T follicular helper cell (primary cell): ENCODE data around the gene SEPTIN8.

Experiments
- DNase-seq: peaks from one replicate; pipeline ENCODE4 v3.0.0-alpha.2; 2020; ENCODE audit warnings: low read depth

The SEPTIN8 gene

DNA sequence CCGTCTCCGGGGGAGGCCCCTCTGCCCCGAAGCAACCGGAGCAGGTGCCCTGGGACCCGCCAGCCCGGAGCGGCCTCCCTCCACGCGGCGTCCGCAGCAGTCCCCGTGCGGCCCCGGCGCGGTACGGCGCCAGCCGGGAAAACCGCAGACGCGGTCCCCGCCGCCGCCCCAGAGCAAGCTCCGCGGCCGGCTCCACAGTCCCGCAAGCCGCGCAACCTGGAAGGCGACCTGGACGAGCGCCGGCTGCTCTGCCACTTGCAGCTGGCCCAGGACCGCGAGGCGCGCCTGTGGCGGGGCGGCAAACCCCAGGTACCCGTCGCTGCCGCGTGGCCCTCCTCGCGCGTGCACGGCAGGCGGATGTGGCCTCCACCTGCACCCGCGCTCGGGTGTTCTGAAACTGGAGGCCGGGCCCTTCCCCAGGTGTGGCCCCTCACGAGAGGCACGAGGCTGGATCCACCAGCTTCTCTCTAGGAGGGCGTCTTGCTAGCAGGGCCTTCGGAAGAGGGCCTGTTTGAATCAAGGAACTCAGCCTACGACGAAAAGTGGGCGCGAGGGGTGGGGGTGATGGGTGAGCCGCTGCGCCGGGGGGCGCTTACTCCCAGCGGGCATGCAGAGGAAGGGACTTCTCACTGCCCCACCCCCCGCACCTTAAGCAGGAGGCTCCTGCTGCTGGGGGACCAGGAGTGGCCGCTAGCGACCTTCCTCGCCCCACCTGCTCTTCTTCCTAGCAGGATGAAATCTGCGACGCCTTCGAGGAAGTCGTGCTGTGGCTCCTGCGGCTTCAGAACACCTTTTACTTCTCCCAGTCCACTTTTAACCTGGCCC is 29.2 kb downstream of the SEPTIN8 start:
- peak; percentile 20 for DNase-seq

DNA sequence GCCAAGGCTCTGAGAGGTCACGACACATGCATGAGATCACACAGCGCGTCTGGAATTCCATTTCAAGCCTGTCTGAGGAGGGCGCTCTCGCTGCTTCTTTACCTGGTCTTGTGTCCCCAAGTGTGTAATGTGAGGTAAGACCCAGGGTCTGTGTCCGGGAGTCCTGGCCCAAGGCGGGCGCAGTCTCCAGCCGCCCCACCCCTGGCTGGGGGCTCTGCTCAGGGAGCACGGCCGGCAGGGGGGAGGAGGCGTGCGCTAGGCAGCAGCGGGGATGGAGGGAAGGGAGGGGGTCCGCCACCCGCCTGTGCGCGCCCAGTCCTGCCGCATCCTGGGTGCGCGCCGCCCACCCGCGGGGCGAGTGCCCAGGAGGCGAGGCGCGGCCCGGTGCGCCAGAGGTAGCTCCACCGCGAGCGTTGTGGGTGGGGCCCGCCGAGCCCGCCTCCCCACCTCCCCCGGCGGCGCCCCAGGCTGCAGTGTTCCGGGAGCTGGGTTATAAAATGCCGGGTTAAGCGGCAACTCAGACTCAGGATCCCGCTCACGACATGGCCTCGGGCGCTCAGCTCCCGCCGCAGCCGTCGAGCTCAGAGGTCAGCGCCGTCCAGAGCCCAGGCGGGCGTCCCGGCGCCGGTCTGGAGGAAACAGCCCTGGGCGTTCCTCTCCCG is 30.0 kb downstream of the SEPTIN8 start, which contains the start of gene CCNI2:
CCNI2 (plus strand) TSS at position 473 of the 662 bp plus-strand sequence; CDS start at position 543, 70 bp downstream.
- peak; percentile 56 for DNase-seq

DNA sequence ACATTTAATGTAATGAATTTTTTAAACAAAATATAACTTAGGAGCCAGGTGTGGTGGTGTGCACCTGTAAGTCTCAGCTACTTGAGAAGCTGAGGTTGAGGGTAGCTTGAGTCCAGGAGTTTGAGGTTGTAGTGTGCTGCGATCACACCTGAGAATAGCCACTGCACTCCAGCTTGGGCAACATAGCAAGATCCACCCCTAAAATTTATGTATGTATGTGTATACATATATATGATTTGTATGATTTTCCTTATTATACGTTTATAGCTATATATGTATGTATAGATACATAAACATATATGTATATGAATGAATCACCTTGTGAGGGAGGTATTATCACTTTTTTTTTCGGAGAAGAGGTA is 30.5 kb downstream of the SEPTIN8 start:
- no peak for DNase-seq

GRCh38 chr5:132744659-132745058 is 32.4 kb downstream of the SEPTIN8 start:
- no peak for DNase-seq

GRCh38 chr5:132742626-132743025 is 34.4 kb downstream of the SEPTIN8 start:
- DNase-seq, result no peak

DNA sequence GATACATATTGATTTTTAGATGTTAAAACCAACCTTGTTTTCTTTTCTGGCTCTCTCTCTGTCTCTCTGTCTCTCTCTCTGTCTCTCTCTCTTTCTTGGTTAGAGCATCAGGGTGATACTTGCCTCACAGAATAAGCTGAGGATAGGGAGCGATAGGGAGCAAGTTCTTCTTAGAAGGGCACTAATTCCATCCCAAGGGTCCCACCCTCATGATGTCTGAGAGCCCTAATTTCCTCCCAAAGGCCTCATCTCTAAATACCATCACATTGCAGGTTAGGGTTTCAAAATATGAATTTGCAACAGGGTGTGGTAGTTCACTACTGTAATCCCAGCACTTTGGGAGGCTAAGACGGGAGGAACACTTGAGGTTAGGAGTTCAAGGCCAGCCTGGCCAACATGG is 34.9 kb downstream of the SEPTIN8 start:
- DNase-seq, result no peak

DNA sequence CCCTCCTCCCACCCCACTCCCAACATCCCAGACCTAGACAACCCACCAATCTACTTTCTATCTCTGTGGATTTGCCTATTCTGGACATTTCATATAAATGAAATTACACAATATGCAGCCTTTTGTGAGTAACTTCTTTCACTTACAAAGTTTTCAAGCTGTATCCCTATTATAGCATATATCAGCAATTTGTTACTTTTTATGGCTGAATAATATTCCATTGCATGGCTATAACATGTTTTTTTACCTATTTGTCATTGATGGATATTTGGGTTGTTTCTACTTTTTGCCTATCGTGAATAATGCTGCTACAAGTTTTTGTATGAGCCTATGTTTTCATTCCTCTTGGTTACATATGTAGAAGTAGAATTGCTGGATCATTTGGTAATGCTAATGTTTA is 37.8 kb downstream of the SEPTIN8 start:
- DNase-seq, result no peak

DNA sequence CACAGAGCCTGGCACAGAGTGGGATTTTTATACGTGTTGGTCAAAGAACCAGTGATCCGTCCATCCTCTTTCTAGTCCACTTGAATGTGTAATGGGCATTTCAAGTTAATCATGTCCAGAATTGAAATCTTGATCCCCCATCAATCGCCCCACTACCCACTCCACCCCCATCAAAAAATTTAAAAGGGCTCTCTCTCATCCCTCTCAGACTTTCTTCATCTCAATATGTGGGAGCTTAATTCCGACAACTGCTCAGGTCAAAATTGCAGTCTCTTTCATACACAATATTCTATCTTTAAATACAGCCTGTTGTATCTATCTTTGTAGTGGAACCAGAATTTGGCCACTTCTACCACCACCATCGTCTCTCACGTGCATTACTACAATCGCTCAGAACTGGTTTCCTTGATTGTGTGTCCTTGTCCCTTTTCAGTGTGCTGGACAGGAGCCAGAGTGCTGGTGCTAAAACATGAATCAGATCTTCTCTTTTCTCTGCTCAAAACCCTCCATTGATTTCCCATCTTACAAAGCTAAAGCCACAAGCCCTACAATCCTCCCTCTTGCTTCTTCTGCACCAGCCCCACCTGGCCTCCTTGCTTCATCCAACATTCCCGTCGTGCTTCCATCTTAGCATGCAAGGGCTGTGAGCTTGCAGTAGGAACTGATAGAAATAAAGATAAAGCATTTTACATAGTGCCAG is 38.9 kb downstream of the SEPTIN8 start:
- DNase-seq, result no peak

DNA sequence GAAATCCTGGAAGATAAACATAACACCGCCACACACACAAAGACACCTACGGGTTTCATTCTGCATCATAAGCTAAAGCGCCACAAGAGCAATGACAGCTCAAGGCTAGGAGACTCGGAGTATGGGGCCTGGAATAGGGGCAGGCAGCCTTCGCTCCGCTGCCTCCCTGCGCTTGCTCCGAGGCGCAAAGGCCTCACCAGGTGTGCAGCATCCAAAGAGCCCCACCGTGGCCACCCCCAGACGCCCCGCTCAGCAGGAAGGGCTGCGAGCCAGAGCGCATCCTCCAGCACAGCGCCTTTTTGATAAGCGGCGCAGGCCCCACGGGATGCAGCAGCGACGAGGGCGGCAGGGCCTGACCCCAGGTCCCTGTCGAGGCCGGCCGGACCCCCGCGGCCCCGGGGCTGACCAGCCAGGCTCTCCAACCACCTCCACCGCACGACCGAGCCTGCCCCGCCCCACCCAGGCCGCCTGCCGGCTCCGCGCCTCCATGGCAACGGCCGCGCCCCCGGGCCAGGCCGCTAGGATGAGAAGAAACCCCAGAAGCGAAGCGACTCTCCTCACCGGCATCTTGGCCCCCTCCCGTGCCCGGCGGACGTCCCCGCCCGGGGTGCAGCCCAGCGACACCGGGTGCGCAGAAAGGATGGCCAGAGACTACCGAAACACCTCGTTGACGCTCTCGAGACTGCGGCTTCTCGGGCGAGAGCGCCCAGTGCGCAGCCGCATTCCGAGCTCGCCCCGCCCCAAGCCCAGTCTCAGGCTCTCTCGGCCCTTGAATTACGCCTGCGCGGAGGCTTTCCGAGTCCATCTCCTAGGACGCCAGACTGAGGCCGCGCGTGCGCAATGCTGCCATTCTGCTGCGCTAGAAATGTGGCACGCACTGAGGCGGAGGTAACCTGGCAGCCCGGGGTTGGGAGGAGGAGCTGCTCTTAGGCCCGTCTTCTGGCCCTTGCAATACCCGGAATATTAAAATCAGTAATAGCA is 39.9 kb downstream of the SEPTIN8 start, which contains the start of gene KIF3A:
KIF3A (minus strand) TSS at position 694 of the 981 bp plus-strand sequence; CDS start at position 567, 127 bp downstream.
- peak; percentile 95 for DNase-seq

- DNase-seq, result no peak
Observed at GRCh38 chr5:132734687-132735086, 42.4 kb downstream of the SEPTIN8 start.

DNA sequence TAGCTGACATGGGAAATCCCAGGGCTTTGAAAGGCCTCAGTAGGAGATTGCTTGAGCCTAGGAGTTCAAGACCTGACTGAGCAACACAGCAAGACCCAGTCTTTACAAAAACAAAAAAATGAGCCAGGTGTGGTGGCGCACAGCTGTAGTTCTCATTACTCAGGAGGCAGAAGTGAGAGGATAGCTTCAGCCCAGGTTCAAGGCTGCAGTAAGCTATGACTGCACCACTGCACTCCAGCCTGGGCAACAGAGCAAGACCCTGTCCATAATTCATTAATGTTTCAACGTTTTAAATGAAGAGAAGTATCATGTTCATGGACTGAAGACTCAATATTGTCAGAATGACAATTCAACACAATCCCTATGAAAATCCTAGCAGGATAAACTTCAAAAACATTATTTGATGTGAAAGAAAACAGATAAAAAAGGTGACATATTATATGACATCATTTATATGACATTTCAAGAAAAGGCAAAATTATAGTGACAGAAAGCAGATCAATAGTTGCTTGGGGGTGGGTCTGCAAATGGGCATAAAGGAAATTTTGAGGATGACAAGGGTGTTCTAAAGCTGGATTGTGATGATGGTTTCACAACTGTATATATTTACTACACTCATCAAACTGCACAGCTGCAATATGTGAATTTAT is 43.4 kb downstream of the SEPTIN8 start:
- no peak for DNase-seq

DNA sequence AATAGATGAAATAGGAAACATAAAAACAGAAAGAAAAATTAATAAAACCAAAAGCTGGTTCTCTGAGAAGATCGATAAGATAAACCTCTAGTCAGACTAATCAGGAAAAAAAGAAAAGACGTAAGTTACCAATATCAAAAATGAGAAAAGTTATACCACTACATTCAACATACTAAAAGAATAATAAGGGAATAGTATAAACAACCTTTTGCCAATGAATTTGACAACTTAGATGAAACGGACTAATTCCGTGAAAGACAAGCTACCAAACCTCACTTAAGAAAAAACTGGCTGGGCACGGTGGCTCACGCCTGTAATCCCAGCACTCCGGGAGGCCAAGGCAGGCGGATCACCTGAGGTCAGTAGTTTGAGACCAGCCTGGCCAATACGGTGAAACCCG is 47.1 kb downstream of the SEPTIN8 start:
- no peak for DNase-seq

- no peak for DNase-seq
Observed at GRCh38 chr5:132725745-132726144, 51.3 kb downstream of the SEPTIN8 start.

DNA sequence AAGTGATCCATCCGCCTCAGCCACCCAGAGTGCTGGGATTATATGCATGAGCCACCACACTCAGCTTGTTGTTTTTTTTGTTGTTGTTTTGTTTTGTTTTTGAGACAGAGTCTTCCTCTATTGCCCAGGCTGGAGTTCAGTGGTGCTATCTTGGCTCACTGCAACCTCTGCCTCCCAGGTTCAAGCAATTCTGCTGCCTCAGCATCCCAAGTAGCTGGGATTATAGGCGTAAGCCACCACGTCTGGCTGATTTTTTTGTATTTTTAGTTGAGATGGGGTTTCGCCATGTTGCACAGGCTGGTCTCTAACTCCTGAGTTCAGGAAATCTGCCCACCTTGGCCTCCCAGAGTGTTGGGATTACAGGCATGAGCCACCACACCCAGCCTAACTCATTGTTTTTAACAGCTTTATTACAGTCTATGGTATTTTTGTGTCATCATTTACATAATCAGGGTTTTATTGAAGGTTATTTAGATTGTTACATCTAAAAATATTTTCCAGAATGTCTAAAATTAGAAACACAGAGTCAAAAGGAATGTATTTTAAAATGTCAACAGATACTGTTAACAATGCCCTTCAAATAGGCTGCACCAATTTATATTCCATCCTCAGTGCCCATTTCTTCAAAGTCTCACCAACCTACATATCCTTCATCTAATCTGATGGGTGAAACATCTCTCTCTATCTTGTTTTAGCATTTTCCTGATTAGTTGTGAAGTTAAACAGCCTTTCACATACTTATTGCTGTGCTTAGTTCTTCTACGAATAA is 58.3 kb downstream of the SEPTIN8 start:
- DNase-seq, result no peak

GRCh38 chr5:132714456-132715307 is 62.4 kb downstream of the SEPTIN8 start:
- DNase-seq, result no peak

GRCh38 chr5:132708645-132709044 is 68.4 kb downstream of the SEPTIN8 start:
- DNase-seq, result no peak

- DNase-seq, result no peak
Observed at GRCh38 chr5:132704875-132705274, 72.2 kb downstream of the SEPTIN8 start.
